Prostate gland (tissue), 2 donors: Measurements from ENCODE around the gene RCOR1.

Experiments used
- POLR2A ChIP-seq: fragments of 450-650 bp; IDR thresholded peaks from one replicate; pipeline ENCODE4 v1.6.1; 2016; ENCODE audit warnings: antibody characterized with exemption, mild to moderate bottlenecking
- TF ChIP-seq, protein P1 (sequence below), 4 experiments: fragments of 200-600 bp in 2 of 4; fragments of 450-650 bp in 2 of 4; sonication (generic) in 2 of 4; IDR thresholded peaks; 1 replicate in 3 of 4; 2 replicates in 1 of 4; pipeline ENCODE4 v1.5.1; 2016 to 2019; ENCODE audit warnings: antibody characterized with exemption in 4 of 4, mild to moderate bottlenecking in 2 of 4, moderate library complexity in 2 of 4

GRCh38 chr14:102770147-102771123 is 178.0 kb downstream of the RCOR1 start:
- TF ChIP-seq, protein P1, sequence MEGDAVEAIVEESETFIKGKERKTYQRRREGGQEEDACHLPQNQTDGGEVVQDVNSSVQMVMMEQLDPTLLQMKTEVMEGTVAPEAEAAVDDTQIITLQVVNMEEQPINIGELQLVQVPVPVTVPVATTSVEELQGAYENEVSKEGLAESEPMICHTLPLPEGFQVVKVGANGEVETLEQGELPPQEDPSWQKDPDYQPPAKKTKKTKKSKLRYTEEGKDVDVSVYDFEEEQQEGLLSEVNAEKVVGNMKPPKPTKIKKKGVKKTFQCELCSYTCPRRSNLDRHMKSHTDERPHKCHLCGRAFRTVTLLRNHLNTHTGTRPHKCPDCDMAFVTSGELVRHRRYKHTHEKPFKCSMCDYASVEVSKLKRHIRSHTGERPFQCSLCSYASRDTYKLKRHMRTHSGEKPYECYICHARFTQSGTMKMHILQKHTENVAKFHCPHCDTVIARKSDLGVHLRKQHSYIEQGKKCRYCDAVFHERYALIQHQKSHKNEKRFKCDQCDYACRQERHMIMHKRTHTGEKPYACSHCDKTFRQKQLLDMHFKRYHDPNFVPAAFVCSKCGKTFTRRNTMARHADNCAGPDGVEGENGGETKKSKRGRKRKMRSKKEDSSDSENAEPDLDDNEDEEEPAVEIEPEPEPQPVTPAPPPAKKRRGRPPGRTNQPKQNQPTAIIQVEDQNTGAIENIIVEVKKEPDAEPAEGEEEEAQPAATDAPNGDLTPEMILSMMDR (IDR thresholded peaks at IDR 0.05), result no peak
- TF ChIP-seq POLR2A, result no peak
